ENCODE data around the gene C14orf180. TPM values are rescaled to one million over a fixed set of nuclear protein-coding genes. Genes with fewer than 3 reads are reported as not detected.

Gene C14orf180
- total and polyA plus RNA-seq, 2 of the 8 experiments (the other 6 are each of a cell fraction or from before 2014, with no cell fraction given) = not detected

DNA sequence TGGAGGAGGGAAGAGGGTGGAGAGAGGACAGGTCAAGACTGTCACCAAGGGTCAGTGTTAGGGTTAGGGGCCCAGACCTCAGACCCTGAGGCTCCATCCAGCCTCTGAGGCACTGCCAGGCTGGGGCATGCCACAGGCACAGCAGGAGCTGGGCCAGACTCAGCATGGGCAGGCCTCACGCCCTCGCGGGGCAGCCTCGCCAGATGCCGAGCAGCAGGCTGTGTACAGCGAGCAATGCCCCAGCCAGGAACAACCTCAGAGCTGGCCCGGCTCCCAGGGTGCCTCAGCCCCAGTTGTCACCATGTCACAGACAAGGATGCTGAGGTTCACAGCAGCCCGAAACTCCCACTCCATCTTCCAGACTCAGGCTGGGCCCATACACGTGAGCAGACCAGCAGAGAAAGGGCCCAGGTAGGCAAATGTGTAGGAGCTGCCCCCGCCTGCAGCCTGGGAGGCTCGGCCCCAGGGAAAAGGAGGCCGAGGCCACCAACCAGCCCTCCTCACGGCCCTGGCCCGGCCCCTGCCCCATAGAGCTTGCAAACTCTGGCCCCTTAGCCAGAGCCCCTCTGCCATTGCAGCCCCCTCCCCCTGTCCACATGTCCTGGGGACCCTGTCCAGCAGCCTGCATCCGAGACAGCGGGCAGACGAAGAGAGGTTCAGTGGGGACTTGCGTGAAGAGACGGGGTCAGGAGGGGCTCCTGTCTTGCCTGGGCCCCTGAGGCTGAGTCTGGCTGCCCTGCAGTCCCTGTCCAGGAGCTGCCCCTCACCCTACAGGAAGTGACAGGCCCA lies 7.5 kb downstream of the C14orf180 start (continued):
- TF ChIP-seq, protein P1, sequence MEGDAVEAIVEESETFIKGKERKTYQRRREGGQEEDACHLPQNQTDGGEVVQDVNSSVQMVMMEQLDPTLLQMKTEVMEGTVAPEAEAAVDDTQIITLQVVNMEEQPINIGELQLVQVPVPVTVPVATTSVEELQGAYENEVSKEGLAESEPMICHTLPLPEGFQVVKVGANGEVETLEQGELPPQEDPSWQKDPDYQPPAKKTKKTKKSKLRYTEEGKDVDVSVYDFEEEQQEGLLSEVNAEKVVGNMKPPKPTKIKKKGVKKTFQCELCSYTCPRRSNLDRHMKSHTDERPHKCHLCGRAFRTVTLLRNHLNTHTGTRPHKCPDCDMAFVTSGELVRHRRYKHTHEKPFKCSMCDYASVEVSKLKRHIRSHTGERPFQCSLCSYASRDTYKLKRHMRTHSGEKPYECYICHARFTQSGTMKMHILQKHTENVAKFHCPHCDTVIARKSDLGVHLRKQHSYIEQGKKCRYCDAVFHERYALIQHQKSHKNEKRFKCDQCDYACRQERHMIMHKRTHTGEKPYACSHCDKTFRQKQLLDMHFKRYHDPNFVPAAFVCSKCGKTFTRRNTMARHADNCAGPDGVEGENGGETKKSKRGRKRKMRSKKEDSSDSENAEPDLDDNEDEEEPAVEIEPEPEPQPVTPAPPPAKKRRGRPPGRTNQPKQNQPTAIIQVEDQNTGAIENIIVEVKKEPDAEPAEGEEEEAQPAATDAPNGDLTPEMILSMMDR (IDR thresholded peaks at IDR 0.05; ENCODE audit: control extremely low read depth in 1 of 3, insufficient read depth in 1 of 3, low read depth in 1 of 3, low read length in 3 of 3) = no peak
- TF ChIP-seq GABPA (IDR thresholded peaks at IDR 0.05; ENCODE audit: borderline replicate concordance, insufficient read depth, low read length) (no peak), SIRT6 (IDR thresholded peaks at IDR 0.05; ENCODE audit: low read length) (no peak), HDAC6 (IDR thresholded peaks at IDR 0.05; ENCODE audit: low read depth, low read length) (no peak), SUZ12 (IDR thresholded peaks at IDR 0.05; ENCODE audit: low read length) (no peak), SAP30 (IDR thresholded peaks at IDR 0.05; ENCODE audit: insufficient read depth, insufficient replicate concordance, low read length) (no peak), TAF1 (IDR thresholded peaks at IDR 0.05; ENCODE audit: low read depth, low read length) (no peak), YY1 (IDR thresholded peaks at IDR 0.05; ENCODE audit: low read depth, low read length) (no peak), PHF8 (conservative IDR thresholded peaks at IDR 0.05; ENCODE audit: low read depth, low read length) (no peak)
- TF ChIP-seq, protein P2, sequence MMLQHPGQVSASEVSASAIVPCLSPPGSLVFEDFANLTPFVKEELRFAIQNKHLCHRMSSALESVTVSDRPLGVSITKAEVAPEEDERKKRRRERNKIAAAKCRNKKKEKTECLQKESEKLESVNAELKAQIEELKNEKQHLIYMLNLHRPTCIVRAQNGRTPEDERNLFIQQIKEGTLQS (IDR thresholded peaks at IDR 0.05; ENCODE audit: insufficient read depth, low read depth, low read length) = no peak
